ENCODE data around the gene TCP11X2.
"Not testable (repeated sequence)": the region's sequence is repeated elsewhere in the genome, so short reads cannot be mapped to it uniquely, and the experiment has no call there.

TCP11X2 gene

GRCh38 chrX:102458615-102459014 is 13.0 kb downstream of the TCP11X2 start:
- not testable (repeated sequence) for H2AK5ac ChIP-seq (ENCODE audit: low read length, severe bottlenecking); H3K27ac ChIP-seq (ENCODE audit: low read length, poor library complexity, severe bottlenecking); H3K4me2 ChIP-seq (ENCODE audit: low read length, poor library complexity, severe bottlenecking); H3K23ac ChIP-seq (ENCODE audit: low read length in 2 of 2); DNase-seq; H3K4me3 ChIP-seq (ENCODE audit: insufficient read depth in 1 of 2, low read depth in 1 of 2, low read length in 2 of 2); H3K9me3 ChIP-seq (ENCODE audit: control insufficient read depth, low read length); H3K36me3 ChIP-seq (ENCODE audit: control insufficient read depth in 1 of 2, insufficient read depth in 2 of 2, low read depth in 1 of 2, low read length in 2 of 2); H3K4ac ChIP-seq (ENCODE audit: low read depth in 1 of 2, low read length in 2 of 2); H4K91ac ChIP-seq (ENCODE audit: low read length); H3K14ac ChIP-seq (ENCODE audit: low read length in 2 of 2); H3K9ac ChIP-seq (ENCODE audit: low read length); H3K4me1 ChIP-seq (ENCODE audit: control insufficient read depth, insufficient read depth, low read depth, low read length); H2BK5ac ChIP-seq (ENCODE audit: low read depth, low read length, poor library complexity, severe bottlenecking); H4K8ac ChIP-seq (ENCODE audit: low read length); H2BK15ac ChIP-seq (ENCODE audit: low read depth, poor library complexity, severe bottlenecking); H2AFZ ChIP-seq (ENCODE audit: low read depth, low read length); H3K18ac ChIP-seq (ENCODE audit: low read depth in 1 of 2, low read length in 2 of 2); H2BK12ac ChIP-seq (ENCODE audit: low read length in 2 of 2); H3K79me1 ChIP-seq (replicated peaks; ENCODE audit: low read length, poor library complexity, severe bottlenecking); H2BK120ac ChIP-seq (ENCODE audit: low read depth, low read length); H3K27me3 ChIP-seq (ENCODE audit: control insufficient read depth in 1 of 2, insufficient read depth in 1 of 2, low read length in 2 of 2)
- no CpG with 5 or more reads among the region's 4 CpGs for WGBS

DNA sequence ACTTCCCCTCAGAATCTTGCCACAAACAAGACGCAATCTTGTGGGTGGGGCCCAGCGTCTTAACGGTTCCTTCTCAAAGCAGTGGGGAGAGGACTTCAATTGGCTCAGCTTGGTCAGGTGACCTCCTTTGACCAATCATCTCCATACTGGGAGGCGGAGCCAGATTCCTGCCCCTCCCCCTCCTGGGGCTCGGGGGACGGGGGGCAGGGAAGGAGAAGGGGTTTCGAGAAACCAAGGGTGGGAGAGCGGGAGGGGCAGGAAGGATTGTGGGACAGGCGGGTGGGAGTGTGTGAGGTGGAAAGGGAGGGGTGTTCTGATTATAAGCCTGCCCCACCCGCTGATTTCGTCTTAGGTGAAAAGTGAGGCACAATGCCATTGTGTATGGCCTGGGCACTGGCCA is 31.7 kb downstream of the TCP11X2 start, which contains the start of gene NXF2B:
TSS of gene NXF2B (minus strand) at position 101 of the 400 bp plus-strand sequence. CDS start 59,972 bp downstream, outside the sequence.
- H4K8ac ChIP-seq (ENCODE audit: low read length); H3K4me2 ChIP-seq (ENCODE audit: low read length, poor library complexity, severe bottlenecking); H4K91ac ChIP-seq (ENCODE audit: low read length); H3K4ac ChIP-seq (ENCODE audit: low read depth in 1 of 2, low read length in 2 of 2); H3K18ac ChIP-seq (ENCODE audit: low read depth in 1 of 2, low read length in 2 of 2); H2AFZ ChIP-seq (ENCODE audit: low read depth, low read length); H3K79me1 ChIP-seq (replicated peaks; ENCODE audit: low read length, poor library complexity, severe bottlenecking); H3K14ac ChIP-seq (ENCODE audit: low read length in 2 of 2); H2BK120ac ChIP-seq (ENCODE audit: low read depth, low read length); H3K27me3 ChIP-seq (ENCODE audit: control insufficient read depth in 1 of 2, insufficient read depth in 1 of 2, low read length in 2 of 2); H3K23ac ChIP-seq (ENCODE audit: low read length in 2 of 2); H3K4me3 ChIP-seq (ENCODE audit: insufficient read depth in 1 of 2, low read depth in 1 of 2, low read length in 2 of 2); DNase-seq; H2BK15ac ChIP-seq (ENCODE audit: low read depth, poor library complexity, severe bottlenecking); H2BK12ac ChIP-seq (ENCODE audit: low read length in 2 of 2); H3K27ac ChIP-seq (ENCODE audit: low read length, poor library complexity, severe bottlenecking); H3K9ac ChIP-seq (ENCODE audit: low read length); H2BK5ac ChIP-seq (ENCODE audit: low read depth, low read length, poor library complexity, severe bottlenecking); H2AK5ac ChIP-seq (ENCODE audit: low read length, severe bottlenecking); H3K4me1 ChIP-seq (ENCODE audit: control insufficient read depth, insufficient read depth, low read depth, low read length); H3K9me3 ChIP-seq (ENCODE audit: control insufficient read depth, low read length); H3K36me3 ChIP-seq (ENCODE audit: control insufficient read depth in 1 of 2, insufficient read depth in 2 of 2, low read depth in 1 of 2, low read length in 2 of 2): not testable (repeated sequence)
- WGBS: no CpG with 5 or more reads among the region's 11 CpGs

DNA sequence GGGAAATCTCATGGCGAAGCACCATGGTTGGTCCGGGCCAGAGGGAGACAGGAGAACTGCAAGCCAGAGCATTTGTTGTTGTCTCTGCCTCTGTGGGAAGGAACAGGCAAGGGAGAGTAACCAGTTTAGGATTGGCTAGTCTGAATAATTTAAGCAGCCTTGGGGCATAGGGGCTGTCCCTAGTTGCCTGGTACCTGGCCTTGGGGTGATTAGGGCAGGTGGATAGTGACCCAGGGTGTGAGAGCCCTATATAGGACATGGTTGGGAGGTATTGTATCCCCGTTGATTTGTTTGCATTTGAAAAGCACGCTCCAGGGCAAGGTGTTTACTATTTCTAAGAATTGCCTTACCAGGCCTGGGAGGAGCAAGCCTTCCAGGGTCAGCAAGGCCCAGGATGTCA is 57.1 kb downstream of the TCP11X2 start:
- H3K9me3 ChIP-seq (ENCODE audit: control insufficient read depth, low read length); H4K91ac ChIP-seq (ENCODE audit: low read length); H2BK5ac ChIP-seq (ENCODE audit: low read depth, low read length, poor library complexity, severe bottlenecking); H3K4me1 ChIP-seq (ENCODE audit: control insufficient read depth, insufficient read depth, low read depth, low read length); H2BK12ac ChIP-seq (ENCODE audit: low read length in 2 of 2); H3K18ac ChIP-seq (ENCODE audit: low read depth in 1 of 2, low read length in 2 of 2); H3K23ac ChIP-seq (ENCODE audit: low read length in 2 of 2); H3K79me1 ChIP-seq (replicated peaks; ENCODE audit: low read length, poor library complexity, severe bottlenecking); H3K4me2 ChIP-seq (ENCODE audit: low read length, poor library complexity, severe bottlenecking); H2AK5ac ChIP-seq (ENCODE audit: low read length, severe bottlenecking); H3K14ac ChIP-seq (ENCODE audit: low read length in 2 of 2); H3K27ac ChIP-seq (ENCODE audit: low read length, poor library complexity, severe bottlenecking); H2BK120ac ChIP-seq (ENCODE audit: low read depth, low read length); H3K36me3 ChIP-seq (ENCODE audit: control insufficient read depth in 1 of 2, insufficient read depth in 2 of 2, low read depth in 1 of 2, low read length in 2 of 2); H3K4ac ChIP-seq (ENCODE audit: low read depth in 1 of 2, low read length in 2 of 2); H2BK15ac ChIP-seq (ENCODE audit: low read depth, poor library complexity, severe bottlenecking); H3K27me3 ChIP-seq (ENCODE audit: control insufficient read depth in 1 of 2, insufficient read depth in 1 of 2, low read length in 2 of 2); DNase-seq; H2AFZ ChIP-seq (ENCODE audit: low read depth, low read length); H3K4me3 ChIP-seq (ENCODE audit: insufficient read depth in 1 of 2, low read depth in 1 of 2, low read length in 2 of 2); H4K8ac ChIP-seq (ENCODE audit: low read length); H3K9ac ChIP-seq (ENCODE audit: low read length): not testable (repeated sequence)
- no CpG with 5 or more reads among the region's 4 CpGs for WGBS

Measured in mesenchymal stem cell (in vitro differentiated cells and primary cell).